Dedifferentiated amniotic fluid mesenchymal stem cell (primary cell): Measurements from ENCODE around the gene PRKAG2.

Experiments
- DNase-seq: peaks from one replicate; pipeline ENCODE4 v3.0.0-alpha.2; 2016; ENCODE audit errors: extremely low spot score

The PRKAG2 gene

DNA sequence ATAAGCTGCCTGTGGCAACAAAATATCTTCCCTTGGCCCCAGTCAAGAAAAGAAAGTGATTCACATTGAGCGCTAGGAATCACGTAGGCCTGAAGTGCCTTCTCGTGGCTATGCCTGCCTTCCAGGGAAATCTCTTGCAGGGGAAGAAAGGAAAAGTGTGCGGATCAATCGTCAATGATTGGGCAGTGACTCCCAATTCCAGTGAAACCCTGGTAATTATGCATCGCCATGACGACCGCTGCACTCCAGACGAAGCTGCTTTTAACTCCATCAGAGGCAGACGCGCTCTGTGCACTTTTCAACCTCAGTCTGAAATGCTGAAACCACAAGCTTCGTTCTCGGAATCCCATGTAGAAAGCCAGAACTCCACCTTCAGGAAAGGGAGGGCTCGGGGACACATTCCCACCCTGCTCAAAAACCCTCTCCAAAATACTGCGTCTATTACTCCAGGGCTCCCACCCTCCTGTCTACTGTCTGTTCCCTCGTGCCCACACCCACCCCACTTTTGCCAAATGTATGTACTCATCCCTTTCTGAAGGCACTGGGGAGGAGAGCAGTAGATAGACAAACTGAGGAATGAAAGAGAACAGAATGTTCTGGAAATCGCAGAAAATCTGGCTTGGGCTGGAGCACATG lies 24.2 kb upstream of the PRKAG2 start:
- no peak for DNase-seq

DNA sequence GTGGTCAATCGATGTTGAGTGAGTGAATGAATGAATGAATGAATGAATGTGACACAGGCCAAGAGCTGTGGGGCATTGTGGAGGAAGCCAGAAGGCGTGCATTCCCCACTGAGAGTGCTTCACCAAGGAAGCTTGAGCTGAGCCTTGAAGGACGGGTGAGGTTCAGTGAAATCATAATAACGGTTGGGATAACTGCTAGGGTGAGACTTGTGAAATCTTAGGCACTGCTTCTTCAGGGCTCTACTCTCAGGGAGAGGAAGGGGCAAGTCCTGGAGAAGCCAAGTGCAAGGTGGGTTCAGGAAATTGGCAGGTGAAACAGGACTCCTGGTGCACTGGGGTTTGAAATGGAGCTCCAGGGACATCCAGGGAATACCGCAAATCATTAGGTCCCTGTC lies 23.7 kb upstream of the PRKAG2 start:
- DNase-seq, result no peak

DNA sequence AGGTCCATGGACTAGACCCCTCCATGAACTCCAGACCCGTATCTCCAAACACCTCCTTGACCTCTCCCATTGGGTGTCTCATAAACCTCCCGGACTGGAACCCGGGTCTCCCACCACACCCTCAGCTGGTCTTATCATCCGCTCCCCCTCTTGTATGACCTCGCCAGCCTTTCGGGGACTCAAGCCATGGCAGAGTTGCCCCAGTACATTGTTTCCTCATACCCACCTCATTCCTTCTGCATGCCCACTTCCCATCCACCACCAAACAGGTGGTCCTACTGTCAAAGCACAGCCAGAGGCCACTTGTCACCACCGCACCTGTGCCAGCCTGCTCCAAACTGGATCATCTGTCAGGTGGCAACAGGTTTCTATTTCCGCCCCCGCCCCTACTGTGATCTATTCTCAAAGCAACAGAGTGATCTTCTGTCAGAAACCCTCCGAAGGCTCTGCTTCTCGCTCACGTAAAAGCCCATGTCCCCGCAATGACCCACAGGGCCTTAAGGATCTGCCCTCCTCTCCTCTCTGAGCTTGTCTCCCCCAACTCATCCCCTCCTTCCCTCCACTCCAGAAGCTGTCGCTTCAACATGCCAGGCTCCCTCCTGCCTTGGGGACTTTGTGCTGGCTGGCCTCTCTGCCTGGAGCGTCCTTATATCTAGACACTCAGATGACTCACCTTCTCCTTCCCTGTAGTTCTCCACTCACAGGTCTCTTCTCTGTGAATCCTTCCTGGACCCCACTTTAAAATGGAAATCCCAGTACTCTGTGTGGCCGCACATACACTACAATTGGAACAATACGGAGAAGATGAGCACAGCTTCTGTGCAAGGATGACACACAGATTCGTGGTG lies 22.8 kb upstream of the PRKAG2 start:
- DNase-seq, result no peak

DNA sequence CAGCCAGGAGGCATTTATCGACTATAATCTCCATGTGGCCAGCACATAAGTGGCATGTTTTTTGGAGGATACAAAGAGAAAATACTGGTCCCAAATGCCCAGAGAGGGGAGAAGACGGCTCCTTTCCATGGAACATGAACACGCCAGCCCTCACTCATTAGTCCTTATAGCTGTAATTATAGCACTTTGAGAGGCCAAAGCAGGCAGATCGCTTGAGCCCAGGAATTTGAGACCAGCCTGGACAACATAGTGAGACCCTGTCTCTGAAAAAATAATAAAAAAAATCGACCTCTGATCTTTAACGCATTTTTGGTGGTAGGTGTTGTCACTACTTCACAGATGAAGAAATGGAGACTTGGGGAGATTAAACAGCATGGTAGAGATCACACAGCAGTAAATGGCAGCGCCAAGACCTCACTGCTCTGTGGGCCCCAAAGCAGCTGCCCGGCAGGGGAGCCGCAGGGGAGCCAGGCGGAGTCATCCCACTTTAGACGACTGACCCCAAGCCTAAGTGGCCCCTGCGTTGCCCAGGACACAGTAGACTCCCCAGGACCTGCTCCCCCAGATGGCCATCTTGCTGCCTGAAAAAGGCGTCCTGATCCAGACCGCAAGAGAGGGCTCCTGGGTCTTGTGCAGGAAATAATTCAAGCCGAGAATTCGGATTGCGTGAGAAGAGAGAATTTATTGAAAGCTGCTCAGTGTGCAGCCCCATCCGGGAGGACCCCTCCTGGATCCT lies 21.2 kb upstream of the PRKAG2 start:
- DNase-seq, result no peak

DNA sequence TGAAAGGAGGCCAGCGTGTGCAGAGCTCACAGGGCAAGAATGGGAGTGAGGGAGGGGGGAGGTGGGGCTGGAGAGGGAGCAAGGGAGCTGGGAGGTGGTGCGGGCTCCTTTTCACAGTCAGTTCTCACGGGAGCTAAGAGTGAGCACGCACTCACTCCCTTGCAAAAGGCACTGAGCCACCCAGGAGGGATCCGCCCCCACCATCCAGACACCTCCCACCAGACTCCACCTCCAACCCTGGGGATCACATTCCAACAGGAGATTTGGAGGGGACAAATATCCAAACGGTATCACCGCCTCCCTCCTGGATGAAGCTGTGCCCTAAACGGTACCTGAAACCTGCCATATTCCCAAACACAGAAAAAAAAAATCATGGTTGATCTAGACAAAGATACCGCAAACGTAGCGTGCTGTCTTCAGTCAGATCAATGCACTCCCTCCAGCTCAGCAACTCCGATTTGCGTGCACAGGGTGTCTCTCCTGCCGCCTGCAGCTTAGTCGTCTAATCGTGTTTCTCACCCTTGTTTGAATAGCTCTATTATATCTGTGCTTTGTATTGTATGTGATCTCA lies 20.3 kb upstream of the PRKAG2 start:
- no peak for DNase-seq

DNA sequence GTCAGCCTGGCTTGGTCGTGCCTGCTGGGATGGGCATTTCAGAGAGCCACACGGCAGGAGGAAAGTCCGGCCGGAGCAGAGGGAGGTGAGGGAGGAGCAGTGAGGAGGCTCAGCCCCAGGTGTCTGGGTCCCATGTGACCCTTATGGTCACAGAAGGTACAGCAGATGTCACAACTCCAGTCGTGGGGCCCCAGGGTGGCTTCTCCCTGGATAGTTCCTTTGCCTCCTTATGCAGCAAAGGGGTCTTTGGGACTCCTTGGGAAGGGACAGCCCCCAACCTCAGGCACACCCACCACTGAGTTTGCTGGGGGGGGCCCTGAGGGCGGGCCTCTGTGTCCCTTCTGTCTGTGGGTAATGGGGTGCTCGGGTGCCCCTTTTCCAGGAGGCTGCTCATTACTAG lies 19.6 kb upstream of the PRKAG2 start:
- no peak for DNase-seq

GRCh38 chr7:151896086-151896485 lies 19.2 kb upstream of the PRKAG2 start:
- DNase-seq, result no peak

- DNase-seq, result no peak
These were observed 18.7 kb upstream of the PRKAG2 start for GRCh38 chr7:151895631-151896031.

- DNase-seq, result no peak
These were observed 18.2 kb upstream of the PRKAG2 start for GRCh38 chr7:151895008-151895630.

GRCh38 chr7:151894111-151895007 lies 17.4 kb upstream of the PRKAG2 start:
- DNase-seq, result no peak

DNA sequence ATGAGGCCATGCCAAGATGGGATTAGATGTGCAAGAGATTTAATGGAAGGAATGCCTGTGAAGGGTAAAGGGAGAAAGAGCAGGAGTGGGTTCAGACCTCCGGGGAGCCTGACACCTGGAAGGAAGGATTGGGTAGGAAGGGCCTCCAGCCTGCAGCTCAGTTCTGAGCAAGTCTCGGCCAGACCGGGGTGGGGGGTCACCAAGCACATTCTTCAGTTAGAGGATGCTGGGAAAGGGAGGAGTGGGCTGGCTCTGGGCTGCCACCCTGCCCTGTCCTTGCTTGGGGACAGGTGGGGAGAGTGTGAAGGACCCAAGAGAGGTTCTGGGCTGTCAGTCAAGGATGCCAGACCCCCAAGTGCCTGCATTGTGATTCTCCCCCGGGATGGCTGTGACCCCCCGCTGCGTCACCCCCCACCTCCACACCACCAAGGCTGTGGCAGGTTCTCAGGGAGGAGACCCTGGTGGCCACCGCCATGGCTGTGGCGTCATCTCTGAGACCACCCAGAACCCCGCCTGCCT lies 16.5 kb upstream of the PRKAG2 start:
- DNase-seq, result no peak

GRCh38 chr7:151891753-151892152 lies 14.8 kb upstream of the PRKAG2 start:
- no peak for DNase-seq

GRCh38 chr7:151891182-151891581 lies 14.3 kb upstream of the PRKAG2 start:
- no peak for DNase-seq

DNA sequence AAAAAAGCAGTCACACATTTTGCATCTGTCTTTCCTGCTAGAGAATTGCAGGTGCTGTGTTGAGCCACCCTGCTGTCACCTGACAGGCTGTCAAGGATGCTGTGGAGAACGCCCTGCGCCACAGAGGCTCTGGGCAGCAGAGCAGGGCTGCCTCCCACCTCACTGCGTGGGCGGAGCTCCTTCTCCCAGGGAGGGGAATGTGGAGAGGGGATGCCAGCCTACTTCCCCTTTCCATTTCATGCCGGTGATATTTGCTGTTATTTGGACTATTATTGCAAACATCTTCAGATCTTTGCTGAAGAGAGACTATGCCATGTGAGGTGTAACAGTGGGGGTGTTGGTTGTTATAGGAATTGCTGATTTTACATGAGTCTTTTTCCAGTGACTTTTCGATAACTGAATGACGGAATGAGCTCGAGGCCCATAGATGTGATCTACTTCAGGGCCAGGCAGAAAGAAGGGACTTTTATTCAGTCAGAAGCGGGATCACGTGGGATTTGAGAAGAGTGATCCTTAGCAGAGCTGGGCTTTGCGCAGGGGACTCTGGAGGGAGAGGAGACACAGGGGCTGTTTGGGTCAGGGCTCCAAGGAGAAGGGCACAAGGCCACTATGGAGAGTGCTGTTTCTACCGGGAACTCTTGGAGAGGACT lies 13.6 kb upstream of the PRKAG2 start:
- no peak for DNase-seq

DNA sequence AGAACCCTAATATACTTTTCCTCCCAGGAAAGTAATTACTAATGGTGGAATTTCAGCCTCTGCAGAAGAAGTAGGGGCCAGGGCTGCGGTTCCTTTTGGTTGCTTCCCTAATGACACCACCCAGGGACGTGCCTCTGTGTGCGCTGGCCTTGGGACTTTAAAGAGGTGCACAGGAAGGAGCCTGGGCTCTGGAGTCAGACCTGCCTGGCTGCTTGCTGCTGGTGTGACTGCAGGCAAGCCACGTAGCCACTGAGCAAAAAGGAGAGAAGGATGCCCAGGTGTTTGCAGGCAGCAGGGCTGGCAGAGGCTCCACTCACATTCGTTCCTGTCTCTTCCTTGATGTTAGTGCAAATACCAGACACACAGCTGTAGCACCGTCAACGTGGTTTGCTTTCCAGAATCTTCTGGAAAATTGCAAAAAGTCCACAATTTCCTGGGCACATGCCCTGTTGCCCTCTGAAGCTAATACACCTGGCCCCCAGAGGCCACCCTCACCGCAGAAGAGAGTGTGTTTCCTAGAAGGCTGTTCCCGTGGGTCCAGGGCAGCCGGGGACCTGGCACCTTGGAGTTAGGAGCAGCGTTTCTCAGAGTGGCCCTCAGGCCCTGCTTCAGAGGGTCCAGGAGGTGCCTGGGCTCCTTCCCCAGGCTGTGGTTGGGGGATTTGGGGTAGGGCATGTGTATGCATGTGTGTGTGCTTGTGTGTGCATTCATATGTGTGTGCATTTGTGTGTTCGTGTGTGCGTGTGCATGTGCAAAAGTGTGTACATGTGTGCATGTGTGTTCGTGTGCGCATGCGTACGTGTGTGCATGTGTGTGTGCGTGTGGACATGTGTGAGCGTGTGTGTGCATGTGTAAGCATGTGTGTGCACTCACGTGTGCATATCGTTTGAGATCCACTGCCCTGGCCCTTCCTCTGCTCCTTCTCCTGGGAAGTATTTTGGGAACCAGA lies 12.8 kb upstream of the PRKAG2 start:
- DNase-seq, result no peak

- no peak for DNase-seq
These were observed 11.5 kb upstream of the PRKAG2 start for GRCh38 chr7:151888079-151889067.

GRCh38 chr7:151886783-151887182 lies 9.9 kb upstream of the PRKAG2 start:
- DNase-seq, result no peak

- DNase-seq, result no peak
These were observed 8.3 kb upstream of the PRKAG2 start for GRCh38 chr7:151885202-151885580.
